ENCODE data around the gene CR1.
A peak's percentile ranks its signal among the peaks of the same experiment; 100 is the strongest.
"Not testable (repeated sequence)": the region's sequence is repeated elsewhere in the genome, so short reads cannot be mapped to it uniquely, and the experiment has no call there.

CR1 gene

DNA sequence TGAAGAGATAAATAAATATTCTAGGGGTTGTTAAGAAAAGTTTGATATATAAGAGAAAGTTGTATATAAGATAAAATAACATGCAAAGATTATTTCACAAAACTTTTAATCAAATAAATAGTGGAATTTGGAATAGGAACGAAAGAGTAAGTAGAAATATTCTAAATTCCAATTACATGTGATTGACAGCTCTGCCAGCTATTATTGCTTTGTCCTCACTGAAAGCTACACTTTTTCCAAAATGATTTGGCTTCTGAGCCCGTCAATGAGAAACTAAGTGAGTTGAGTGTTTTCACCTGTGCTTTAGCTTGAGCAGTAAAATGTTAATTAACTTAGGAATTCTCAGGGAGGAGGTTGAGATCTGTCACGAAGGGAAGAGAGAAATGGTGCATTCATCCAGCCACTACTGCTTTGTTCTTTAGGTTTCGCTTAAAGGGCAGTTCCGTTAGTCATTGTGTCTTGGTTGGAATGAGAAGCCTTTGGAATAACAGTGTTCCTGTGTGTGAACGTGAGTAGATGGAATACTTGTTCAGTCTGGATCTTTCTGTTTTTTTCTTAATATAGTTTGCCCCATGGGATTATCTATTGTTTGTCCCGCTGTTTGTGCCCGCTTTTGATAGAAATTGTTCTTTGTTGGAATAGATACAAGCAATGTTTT lies 85.7 kb downstream of the CR1 start:
- peaks cover 7% of the 10 kb centered on the region for H3K4me1 Mint-ChIP-seq (ENCODE audit: low read depth)
- H3K9me3 Mint-ChIP-seq, result no peaks in the 10 kb centered on the region
- intact Hi-C loops (cut with micrococcal nuclease), result no loop called here
- no peak overlapping the region for H3K4me3 Mint-ChIP-seq
- no peak overlapping the region for H3K27ac Mint-ChIP-seq
- peaks cover 73% of the 10 kb centered on the region for H3K36me3 Mint-ChIP-seq (ENCODE audit: low read depth)
- H3K27me3 Mint-ChIP-seq, result no peaks in the 10 kb centered on the region

DNA sequence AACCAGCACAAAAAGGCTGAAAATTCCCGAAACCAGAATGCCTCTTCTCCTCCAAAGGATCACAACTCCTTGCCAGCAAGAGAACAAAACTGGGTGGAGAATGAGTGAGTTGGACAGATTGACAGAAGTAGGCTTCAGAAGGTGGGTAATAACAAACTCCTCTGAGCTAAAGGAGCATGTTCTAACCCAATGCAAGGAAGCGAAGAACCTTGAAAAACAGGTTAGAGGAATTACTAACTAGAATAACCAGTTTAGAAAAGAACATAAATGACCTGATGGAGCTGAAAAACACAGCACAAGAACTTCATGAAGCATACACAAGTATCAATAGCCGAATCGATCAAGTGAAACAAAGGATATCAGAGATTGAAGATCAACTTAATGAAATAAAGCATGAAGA lies 93.5 kb downstream of the CR1 start:
- intact Hi-C loops (cut with micrococcal nuclease); H3K9me3 Mint-ChIP-seq; H3K4me3 Mint-ChIP-seq; H3K27ac Mint-ChIP-seq; H3K27me3 Mint-ChIP-seq: not testable (repeated sequence)
- Mint-ChIP-seq H3K4me1 (ENCODE audit: low read depth) (peaks cover 14% of the 10 kb centered on the region), H3K36me3 (ENCODE audit: low read depth) (peaks cover 77% of the 10 kb centered on the region)

DNA sequence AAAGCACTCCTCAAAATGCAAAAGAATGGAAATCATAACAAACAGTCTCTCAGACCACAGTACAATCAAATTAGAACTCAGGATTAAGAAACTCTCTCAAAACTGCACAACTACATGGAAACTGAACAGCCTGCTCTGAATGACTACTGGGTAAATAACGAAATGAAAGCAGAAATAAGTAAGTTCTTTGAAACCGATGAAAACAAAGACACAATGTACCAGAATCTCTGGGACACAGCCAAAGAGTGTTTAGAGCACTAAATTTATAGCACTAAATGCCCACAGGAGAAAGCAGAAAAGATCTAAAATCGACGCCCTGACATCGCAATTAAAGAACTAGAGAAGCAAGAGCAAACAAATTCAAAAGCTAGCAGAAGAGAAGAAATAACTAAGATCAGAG lies 95.2 kb downstream of the CR1 start:
- peaks cover 14% of the 10 kb centered on the region for H3K4me1 Mint-ChIP-seq (ENCODE audit: low read depth)
- H3K4me3 Mint-ChIP-seq, result not testable (repeated sequence)

DNA sequence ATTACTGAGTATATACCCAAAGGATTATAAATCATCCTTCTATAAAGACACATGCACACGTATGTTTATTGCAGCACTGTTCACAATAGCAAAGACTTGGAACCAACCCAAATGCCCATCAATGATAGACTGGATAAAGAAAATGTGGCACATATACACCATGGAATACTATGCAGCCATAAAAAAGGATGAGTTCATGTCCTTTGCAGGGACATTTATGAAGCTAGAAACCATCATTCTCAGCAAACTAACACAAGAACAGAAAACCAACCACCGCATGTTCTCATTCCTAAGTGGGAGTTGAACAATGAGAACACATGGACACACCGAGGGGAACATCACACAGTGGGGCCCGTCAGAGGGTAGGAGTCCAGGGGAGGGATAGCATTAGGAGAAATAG lies 98.1 kb downstream of the CR1 start:
- H3K9me3 Mint-ChIP-seq; H3K4me3 Mint-ChIP-seq; intact Hi-C loops (cut with micrococcal nuclease); H3K27me3 Mint-ChIP-seq; H3K27ac Mint-ChIP-seq: not testable (repeated sequence)
- H3K36me3 Mint-ChIP-seq (ENCODE audit: low read depth), result peaks cover 58% of the 10 kb centered on the region
- H3K4me1 Mint-ChIP-seq (ENCODE audit: low read depth), result peaks cover 14% of the 10 kb centered on the region

More for the DNA sequence above, 95.2 kb downstream of the CR1 start:
- H3K9me3 Mint-ChIP-seq; intact Hi-C loops (cut with micrococcal nuclease); H3K27me3 Mint-ChIP-seq: not testable (repeated sequence)
- Mint-ChIP-seq H3K36me3 (ENCODE audit: low read depth) (peaks cover 69% of the 10 kb centered on the region), H3K27ac (peak overlapping the region; percentile 35)

DNA sequence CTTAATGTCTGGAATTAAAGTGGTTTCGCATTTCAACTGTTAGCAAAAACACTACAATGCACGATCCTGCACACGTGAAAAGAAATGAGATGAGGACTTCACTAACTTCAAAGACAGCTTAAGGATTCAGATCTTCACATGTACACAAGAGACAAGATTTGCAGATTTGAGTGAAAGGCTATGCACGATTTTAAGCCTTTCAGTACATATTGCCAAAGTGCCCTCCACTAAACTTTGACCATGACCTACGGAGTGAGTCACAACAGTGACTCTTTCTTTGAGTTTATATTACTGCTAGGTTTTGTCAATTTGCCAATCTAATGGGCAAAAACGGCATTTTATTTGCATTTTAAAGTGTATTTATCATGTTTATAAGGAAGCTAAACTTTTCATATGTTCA lies 107.8 kb downstream of the CR1 start:
- Mint-ChIP-seq H3K4me1 (ENCODE audit: low read depth) (no peaks in the 10 kb centered on the region), H3K27ac (no peak overlapping the region), H3K27me3 (no peaks in the 10 kb centered on the region), H3K9me3 (no peaks in the 10 kb centered on the region), H3K4me3 (no peak overlapping the region), H3K36me3 (ENCODE audit: low read depth) (peaks cover 42% of the 10 kb centered on the region)
- intact Hi-C loops (cut with micrococcal nuclease), result no loop called here

DNA sequence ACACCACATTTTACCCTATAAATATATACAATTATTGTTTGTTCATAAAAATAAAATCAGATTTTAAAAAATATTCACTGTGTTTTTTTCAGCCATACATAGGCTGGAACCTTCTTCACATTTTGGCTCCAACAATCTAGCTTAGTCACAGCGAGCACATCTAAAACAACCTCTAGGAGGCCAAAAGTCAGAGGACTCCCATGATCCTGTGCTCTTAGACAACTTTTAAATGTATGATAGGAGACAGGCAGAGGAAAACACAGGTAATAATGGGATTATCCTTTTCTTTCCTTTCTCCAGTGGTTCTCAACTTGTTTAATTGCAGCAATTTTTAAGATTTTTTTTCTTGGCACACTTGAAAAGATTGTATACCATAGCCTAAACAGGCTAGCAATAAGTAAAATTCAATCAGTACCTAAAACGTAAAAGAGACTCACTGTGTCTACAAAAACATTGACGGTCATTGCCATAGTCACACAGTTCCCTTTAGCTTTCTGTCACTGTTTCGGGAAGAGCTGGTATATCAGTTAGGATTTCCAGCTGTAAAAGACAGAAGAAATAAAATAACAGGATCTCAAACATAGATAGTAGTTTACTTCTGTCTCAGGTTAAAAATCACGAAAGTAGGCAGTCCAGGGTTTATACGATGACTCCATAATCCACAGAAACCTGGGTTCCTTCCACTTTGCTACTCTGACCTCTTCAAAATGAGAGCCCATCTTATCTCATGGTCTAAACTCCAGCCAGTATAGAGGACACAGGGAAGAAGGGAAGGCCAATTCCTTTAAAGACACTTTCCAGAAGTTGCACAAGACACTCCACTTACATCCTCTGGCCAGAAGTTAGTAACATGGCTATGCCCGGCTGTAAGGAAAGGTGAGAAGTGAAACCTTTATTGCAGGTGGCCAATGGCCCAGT lies 109.7 kb downstream of the CR1 start:
- Mint-ChIP-seq H3K9me3 (no peaks in the 10 kb centered on the region), H3K4me1 (ENCODE audit: low read depth) (no peaks in the 10 kb centered on the region), H3K27me3 (no peaks in the 10 kb centered on the region), H3K27ac (no peak overlapping the region), H3K4me3 (no peak overlapping the region), H3K36me3 (ENCODE audit: low read depth) (peaks cover 54% of the 10 kb centered on the region)
- intact Hi-C loops (cut with micrococcal nuclease), result no loop called here

DNA sequence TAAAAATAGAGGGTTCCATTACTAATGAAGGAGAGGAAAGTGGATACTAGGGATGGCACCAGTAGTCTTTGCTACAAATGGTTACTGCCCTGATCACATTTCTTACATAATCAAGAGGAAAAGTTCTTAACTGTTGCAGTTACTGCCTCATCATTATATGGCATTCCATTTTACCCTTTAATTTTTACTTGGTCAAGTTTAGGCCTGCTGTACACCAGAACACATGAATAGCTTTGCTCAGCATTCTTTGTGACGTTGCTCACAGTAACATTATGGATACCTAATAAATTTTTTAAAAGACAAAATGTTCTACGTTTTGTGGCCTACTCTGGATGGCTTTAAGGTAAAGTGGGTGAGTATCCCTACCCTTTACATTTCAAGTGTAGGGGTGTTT lies 110.4 kb downstream of the CR1 start:
- intact Hi-C loops (cut with micrococcal nuclease), result no loop called here
- Mint-ChIP-seq H3K27ac (no peak overlapping the region), H3K9me3 (no peaks in the 10 kb centered on the region), H3K4me3 (no peak overlapping the region), H3K4me1 (ENCODE audit: low read depth) (no peaks in the 10 kb centered on the region), H3K27me3 (no peaks in the 10 kb centered on the region), H3K36me3 (ENCODE audit: low read depth) (peaks cover 61% of the 10 kb centered on the region)

DNA sequence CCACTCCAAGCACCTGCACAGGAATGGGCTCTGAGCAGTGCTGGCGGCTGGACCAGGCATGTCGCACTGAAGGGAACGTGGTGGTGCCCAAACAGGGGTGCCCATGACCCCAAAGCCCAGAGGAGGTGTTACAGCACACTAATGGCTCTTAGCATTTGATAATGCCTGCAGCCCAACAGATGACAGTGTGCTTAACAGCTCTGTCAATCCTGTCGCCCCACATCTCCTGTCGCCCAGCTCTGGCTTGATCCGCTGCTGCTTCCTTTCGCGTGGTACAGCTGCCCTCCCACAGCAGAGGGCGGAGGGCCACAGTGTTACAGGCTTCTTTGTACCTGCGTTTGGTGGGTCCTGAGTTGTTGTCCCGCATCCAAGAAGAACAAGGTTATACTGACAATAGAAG lies 116.8 kb downstream of the CR1 start:
- no peaks in the 10 kb centered on the region for H3K9me3 Mint-ChIP-seq
- H3K27me3 Mint-ChIP-seq, result no peaks in the 10 kb centered on the region
- no peaks in the 10 kb centered on the region for H3K4me1 Mint-ChIP-seq (ENCODE audit: low read depth)
- intact Hi-C loops (cut with micrococcal nuclease), result no loop called here
- H3K27ac Mint-ChIP-seq, result no peak overlapping the region
- H3K4me3 Mint-ChIP-seq, result no peak overlapping the region
- peaks cover 79% of the 10 kb centered on the region for H3K36me3 Mint-ChIP-seq (ENCODE audit: low read depth)

DNA sequence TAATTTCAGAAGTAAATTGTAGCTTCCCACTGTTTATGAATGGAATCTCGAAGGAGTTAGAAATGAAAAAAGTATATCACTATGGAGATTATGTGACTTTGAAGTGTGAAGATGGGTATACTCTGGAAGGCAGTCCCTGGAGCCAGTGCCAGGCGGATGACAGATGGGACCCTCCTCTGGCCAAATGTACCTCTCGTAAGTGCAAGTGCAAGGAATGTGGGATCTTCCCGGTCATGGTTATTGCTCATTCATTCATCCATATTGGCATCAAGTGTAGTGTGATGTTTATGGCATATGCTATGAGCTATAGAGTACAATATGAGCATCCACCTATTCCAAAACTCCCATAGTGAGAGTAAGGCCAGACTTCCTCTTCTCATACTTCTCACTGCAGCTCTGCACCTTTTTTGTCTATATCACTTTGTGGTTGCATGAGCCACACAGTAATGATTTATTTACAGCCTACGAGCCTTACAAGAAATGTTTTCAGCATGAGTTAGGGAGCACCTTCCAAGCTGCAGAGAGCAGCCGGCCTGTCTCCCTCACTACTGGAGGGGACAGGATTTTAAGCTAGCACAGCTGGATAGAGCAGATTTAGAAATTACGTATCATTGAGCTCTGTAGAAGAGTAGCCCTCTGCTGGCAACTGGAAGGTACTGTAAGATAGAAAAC lies 124.0 kb downstream of the CR1 start:
- intact Hi-C loops (cut with micrococcal nuclease), result no loop called here
- no peaks in the 10 kb centered on the region for H3K4me1 Mint-ChIP-seq (ENCODE audit: low read depth)
- no peaks in the 10 kb centered on the region for H3K27me3 Mint-ChIP-seq
- no peak overlapping the region for H3K4me3 Mint-ChIP-seq
- peaks cover 62% of the 10 kb centered on the region for H3K36me3 Mint-ChIP-seq (ENCODE audit: low read depth)
- peaks cover 4% of the 10 kb centered on the region for H3K9me3 Mint-ChIP-seq
- H3K27ac Mint-ChIP-seq, result no peak overlapping the region

DNA sequence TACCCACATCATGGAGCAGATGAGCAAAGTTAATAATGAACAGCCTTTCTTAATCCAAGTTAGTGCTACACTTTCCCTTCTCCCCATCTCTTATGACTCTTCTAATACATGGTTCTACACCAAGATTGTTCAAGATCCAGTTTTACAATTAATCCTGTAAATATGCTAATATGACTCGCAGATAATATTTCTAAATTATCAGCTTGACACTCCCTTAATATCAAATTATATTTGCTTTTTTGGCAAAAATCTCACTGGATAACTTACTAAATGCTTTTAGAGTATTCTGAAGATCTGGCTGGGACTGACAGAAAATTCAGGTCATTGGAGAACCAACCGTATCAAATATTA lies 124.6 kb downstream of the CR1 start:
- H3K4me1 Mint-ChIP-seq (ENCODE audit: low read depth), result no peaks in the 10 kb centered on the region
- H3K27ac Mint-ChIP-seq, result no peak overlapping the region
- peaks cover 65% of the 10 kb centered on the region for H3K36me3 Mint-ChIP-seq (ENCODE audit: low read depth)
- no peak overlapping the region for H3K4me3 Mint-ChIP-seq
- intact Hi-C loops (cut with micrococcal nuclease), result no loop called here
- H3K9me3 Mint-ChIP-seq, result peaks cover 7% of the 10 kb centered on the region
- no peaks in the 10 kb centered on the region for H3K27me3 Mint-ChIP-seq

DNA sequence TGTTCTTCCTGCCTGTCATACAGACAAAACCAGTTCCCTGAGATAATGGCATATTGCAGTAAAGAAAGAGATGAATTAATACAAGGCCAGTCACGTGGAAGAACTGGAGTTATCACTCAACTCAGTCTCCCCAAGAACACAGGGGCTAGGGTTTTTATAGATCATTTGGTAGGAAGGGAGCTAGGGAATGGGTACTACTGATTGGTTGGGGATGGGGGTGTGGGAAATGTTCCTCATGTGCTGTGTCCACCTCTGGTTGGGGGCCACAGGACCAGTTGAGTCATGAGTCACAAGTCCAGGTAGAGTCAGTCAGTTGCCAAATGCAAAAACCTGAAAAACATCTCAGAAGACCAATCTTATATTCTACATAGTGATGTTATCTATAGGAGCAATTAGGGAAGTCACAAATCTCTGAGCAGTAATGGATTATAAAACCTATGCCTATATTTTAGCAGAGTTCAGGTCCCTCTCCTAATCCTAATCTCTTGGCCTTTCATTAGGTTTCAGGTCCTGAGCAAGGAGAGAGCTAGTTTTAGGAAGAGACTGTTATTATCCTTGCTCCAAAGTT lies 129.6 kb downstream of the CR1 start:
- H3K27me3 Mint-ChIP-seq; H3K9me3 Mint-ChIP-seq; H3K27ac Mint-ChIP-seq; H3K4me3 Mint-ChIP-seq; H3K4me1 Mint-ChIP-seq (ENCODE audit: low read depth); intact Hi-C loops (cut with micrococcal nuclease): not testable (repeated sequence)
- H3K36me3 Mint-ChIP-seq (ENCODE audit: low read depth), result peaks cover 57% of the 10 kb centered on the region

DNA sequence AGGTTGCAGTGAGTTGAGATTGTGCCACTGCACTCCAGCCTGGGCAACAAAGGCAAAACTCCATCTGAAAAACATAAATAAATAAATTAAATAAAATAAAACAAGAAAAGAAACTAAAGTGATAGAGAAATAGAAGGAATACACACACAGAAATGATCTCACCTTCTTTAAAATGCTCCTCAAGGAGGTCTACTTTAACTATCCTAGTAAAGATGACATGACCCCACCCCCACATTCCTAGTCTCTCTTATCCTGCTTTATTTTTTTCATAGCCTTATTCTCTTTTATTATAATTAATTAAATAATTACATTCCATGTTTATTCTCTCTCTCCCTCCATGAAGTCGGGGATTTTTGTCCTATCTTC lies 131.0 kb downstream of the CR1 start:
- no peak overlapping the region for H3K27ac Mint-ChIP-seq
- peaks cover 7% of the 10 kb centered on the region for H3K9me3 Mint-ChIP-seq
- H3K27me3 Mint-ChIP-seq, result no peaks in the 10 kb centered on the region
- intact Hi-C loops (cut with micrococcal nuclease), result no loop called here
- H3K4me1 Mint-ChIP-seq (ENCODE audit: low read depth), result no peaks in the 10 kb centered on the region
- H3K36me3 Mint-ChIP-seq (ENCODE audit: low read depth), result peaks cover 64% of the 10 kb centered on the region
- H3K4me3 Mint-ChIP-seq, result no peak overlapping the region

DNA sequence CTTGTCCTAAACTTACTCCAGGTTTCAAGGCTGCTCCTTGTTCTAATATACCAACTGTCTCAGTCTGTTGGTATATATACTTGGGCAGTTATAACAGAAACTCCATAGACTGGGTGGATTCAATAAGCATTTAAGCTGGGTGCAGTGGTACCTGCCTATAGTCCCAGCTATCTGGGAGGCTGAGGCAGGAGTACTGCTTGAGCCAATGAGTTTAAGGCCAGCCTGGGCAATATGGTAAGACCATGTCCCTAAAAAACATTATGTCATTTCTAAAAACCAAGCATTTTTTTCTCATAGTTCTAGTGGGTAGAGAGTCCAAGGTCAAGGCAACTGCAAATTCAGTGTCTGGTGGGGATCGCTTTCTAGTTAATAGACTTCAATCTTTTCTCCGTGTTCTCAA lies 131.5 kb downstream of the CR1 start:
- Mint-ChIP-seq H3K4me3 (no peak overlapping the region), H3K27me3 (no peaks in the 10 kb centered on the region), H3K9me3 (peaks cover 7% of the 10 kb centered on the region), H3K36me3 (ENCODE audit: low read depth) (peaks cover 62% of the 10 kb centered on the region), H3K4me1 (ENCODE audit: low read depth) (no peaks in the 10 kb centered on the region), H3K27ac (no peak overlapping the region)
- intact Hi-C loops (cut with micrococcal nuclease), result no loop called here

DNA sequence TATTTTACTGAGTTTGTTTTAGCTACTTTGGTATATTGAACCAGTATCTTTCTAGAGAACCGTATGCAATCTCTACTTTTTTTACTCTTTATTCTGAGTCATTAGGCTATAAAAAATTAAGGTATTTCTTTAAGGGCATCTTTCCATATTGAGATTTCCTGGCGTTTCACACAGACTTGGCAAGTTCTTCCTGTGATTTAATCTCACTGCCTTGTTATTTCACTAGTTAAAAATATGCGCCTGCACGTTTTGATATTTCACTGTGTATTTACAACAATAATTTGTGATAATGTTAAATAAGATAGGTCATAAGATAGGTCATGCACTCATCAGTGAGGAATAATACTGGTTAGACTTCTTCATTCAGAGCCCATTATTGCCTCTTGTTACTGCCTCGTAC lies 132.8 kb downstream of the CR1 start:
- no peaks in the 10 kb centered on the region for H3K27me3 Mint-ChIP-seq
- no peak overlapping the region for H3K4me3 Mint-ChIP-seq
- H3K27ac Mint-ChIP-seq, result no peak overlapping the region
- intact Hi-C loops (cut with micrococcal nuclease), result no loop called here
- peaks cover 7% of the 10 kb centered on the region for H3K9me3 Mint-ChIP-seq
- H3K36me3 Mint-ChIP-seq (ENCODE audit: low read depth), result peaks cover 62% of the 10 kb centered on the region
- H3K4me1 Mint-ChIP-seq (ENCODE audit: low read depth), result no peaks in the 10 kb centered on the region

Measured in dendritic cell treated with granulocyte-macrophage colony-stimulating factor and Interleukin-4, amounts not matched to agents 40 ng/mL and 50 ng/mL, for 4 days (primary cell).